DND-41 (cell line): ENCODE results near the gene ARSA.

Experiments used
- EZH2 ChIP-seq: IDR thresholded peaks from 3 replicates; pipeline ENCODE4 v1.6.1; 2012; ENCODE audit warnings: borderline replicate concordance, low read depth, mild to moderate bottlenecking, moderate library complexity, low read length, inconsistent platforms; ENCODE audit not compliant: severe bottlenecking
- TF ChIP-seq, protein P1 (sequence below): IDR thresholded peaks from 2 replicates; pipeline ENCODE4 v1.5.1; 2012; ENCODE audit warnings: borderline replicate concordance, low read length, moderate library complexity, mild to moderate bottlenecking; ENCODE audit not compliant: poor library complexity, severe bottlenecking; ENCODE audit errors: extremely low read depth

DNA sequence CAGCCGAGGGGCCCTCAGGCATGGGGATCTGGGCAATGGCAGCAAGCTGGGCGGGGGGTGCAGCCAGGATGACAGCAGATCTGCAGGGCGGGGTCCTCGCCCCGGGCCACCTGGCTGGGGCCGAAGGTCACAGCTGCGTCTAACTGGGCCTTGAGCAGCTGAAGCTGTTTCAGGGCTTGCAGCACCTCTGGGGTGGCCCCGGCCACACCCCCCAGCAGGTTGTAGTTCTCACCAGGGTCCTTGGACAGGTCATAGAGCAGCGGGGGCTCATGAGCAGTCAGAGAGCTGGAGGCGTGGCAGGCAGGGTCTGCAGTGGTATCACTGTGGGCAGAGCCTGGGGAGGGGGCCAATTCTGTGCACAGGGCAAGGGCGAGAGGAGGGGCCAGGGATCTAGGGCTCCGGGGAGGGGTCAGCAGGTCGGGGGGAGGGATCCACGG lies 2.8 kb downstream of the ARSA start:
- TF ChIP-seq, protein P1, sequence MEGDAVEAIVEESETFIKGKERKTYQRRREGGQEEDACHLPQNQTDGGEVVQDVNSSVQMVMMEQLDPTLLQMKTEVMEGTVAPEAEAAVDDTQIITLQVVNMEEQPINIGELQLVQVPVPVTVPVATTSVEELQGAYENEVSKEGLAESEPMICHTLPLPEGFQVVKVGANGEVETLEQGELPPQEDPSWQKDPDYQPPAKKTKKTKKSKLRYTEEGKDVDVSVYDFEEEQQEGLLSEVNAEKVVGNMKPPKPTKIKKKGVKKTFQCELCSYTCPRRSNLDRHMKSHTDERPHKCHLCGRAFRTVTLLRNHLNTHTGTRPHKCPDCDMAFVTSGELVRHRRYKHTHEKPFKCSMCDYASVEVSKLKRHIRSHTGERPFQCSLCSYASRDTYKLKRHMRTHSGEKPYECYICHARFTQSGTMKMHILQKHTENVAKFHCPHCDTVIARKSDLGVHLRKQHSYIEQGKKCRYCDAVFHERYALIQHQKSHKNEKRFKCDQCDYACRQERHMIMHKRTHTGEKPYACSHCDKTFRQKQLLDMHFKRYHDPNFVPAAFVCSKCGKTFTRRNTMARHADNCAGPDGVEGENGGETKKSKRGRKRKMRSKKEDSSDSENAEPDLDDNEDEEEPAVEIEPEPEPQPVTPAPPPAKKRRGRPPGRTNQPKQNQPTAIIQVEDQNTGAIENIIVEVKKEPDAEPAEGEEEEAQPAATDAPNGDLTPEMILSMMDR, result no peak
- no peak for TF ChIP-seq EZH2
